DMS114 treated with DMSO at 0.1 percent for 48 hours (cell line): ENCODE measurements around the gene ADAMTS12.

Experiments used
- DNase-seq: peaks from one replicate; lab custom pipeline; 2025; ENCODE audit not compliant: unreplicated experiment; lab: John Stamatoyannopoulos, UW

Gene ADAMTS12

GRCh38 chr5:33491941-33492340 lies 399.8 kb downstream of the ADAMTS12 start:
- DNase-seq = no peak

DNA sequence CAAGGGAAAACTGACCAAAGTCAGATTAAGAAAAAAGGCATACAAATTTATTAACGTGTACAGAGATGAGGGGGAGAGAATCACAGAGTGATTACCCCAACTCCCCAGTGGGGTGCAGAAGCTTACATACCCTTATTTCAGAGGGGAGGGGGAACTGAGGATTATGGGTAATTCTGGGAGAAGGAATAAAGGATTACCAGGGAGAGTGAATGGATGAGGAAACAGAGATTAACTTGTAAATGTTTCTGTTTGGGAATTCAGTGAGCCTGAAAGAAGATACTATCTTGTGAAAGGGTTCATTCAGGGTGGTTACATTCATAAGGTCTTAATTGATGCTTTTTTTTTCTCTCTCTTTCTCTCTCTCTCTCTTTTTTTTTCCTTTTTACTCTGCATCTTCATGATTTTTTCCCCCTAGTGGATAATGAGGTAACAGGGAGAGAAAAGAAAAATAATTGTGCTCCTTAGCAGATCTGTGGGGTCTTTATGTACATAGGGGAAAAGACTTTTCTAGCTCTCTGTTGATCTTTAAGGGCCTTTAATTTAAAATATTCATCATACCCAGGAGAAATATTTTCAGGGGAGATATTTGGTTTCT lies 401.6 kb downstream of the ADAMTS12 start:
- no peak for DNase-seq

- DNase-seq = no peak
These were observed 402.2 kb downstream of the ADAMTS12 start for GRCh38 chr5:33489481-33490067.

- no peak for DNase-seq
These were observed 403.0 kb downstream of the ADAMTS12 start for GRCh38 chr5:33488558-33489355.

GRCh38 chr5:33487236-33487635 lies 404.6 kb downstream of the ADAMTS12 start:
- DNase-seq = no peak

DNA sequence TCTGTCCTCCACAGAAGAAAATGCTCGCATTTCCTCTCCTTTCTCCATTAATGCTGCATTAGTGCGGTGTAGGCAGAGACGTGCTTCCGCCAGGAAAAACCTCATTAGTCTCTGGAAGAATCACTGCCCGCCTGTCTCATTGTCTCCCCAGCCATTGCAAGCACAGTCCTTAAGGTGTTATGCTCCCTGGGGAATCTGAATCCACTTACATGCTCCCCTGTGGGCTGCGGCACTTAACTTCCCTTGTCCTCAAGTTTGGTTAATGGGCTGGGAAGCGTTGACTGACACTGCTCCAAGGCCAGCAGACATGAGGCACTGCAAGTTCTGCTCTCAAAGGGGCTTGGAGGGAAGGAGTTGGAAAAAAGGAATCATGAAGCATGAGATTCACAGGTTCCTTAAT lies 409.5 kb downstream of the ADAMTS12 start:
- no peak for DNase-seq

DNA sequence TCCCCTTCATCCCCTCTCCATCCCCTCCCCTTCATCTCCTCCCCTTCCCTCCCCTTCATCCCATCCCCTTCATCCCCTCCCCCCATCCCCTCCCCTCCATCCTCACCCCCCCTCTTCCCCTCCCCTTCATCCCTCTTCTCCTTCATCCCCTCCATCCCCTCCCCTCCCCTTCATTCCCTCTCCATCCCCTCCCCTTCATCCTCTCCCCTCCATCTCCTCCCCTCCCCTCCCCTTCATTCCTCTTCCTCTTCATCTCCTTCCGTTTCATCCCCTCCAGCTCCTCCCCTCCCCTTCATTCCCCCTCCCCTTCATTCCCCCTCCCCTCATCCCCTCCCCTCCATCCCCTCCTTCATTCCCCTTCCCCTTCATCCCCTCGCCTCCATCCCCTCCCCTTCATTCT lies 410.9 kb downstream of the ADAMTS12 start:
- no peak for DNase-seq

GRCh38 chr5:33479311-33479710 lies 412.5 kb downstream of the ADAMTS12 start:
- DNase-seq = no peak

- DNase-seq = no peak
These were observed 414.0 kb downstream of the ADAMTS12 start for GRCh38 chr5:33477816-33478215.

GRCh38 chr5:33476992-33477391 lies 414.8 kb downstream of the ADAMTS12 start:
- DNase-seq = no peak

DNA sequence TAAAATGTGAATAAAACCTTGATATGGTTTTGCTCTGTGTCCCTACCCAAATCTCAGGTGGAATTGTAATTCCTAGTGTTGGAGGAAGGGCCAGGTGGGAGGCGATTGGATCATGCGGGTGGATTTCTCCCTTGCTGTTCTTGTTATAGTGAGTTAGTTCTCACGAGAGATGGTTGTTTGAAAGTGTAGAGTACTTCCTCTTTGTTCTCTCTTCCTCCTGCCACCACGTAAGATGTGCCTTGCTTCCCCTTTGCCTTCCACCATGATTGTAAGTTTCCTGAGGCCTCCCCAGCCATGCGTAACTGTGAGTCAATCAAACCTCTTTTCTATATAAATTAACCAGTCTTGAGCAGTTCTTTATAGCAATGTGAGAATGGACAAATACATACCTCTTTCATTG lies 416.1 kb downstream of the ADAMTS12 start:
- DNase-seq = no peak

- no peak for DNase-seq
These were observed 416.8 kb downstream of the ADAMTS12 start for GRCh38 chr5:33474931-33475499.

DNA sequence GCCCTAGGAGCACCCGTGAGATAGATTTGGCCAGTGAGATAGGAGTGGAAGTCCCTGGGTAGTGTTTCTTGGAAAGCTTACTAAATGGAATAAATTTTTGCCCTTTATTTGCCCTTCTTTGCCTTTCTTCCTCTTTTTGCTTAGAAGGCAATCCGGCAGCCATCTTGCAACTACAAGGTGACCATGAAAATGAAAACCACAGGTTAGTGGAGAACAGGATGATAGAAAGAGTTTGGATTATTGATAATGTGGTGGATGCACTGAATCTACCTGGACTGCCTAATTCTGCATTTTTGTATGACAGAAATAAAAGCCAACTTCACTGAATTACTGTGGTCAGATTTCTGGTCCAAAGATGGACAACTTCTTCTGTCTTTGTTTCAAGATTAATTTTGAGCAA lies 417.8 kb downstream of the ADAMTS12 start:
- no peak for DNase-seq
